ENCODE data around the gene GYPE. TPM values are rescaled to one million over a fixed set of nuclear protein-coding genes. Genes with fewer than 3 reads are reported as not detected.
"Not testable (repeated sequence)": the region's sequence is repeated elsewhere in the genome, so short reads cannot be mapped to it uniquely, and the experiment has no call there.

The GYPE gene
- total RNA-seq: 0.43 TPM

DNA sequence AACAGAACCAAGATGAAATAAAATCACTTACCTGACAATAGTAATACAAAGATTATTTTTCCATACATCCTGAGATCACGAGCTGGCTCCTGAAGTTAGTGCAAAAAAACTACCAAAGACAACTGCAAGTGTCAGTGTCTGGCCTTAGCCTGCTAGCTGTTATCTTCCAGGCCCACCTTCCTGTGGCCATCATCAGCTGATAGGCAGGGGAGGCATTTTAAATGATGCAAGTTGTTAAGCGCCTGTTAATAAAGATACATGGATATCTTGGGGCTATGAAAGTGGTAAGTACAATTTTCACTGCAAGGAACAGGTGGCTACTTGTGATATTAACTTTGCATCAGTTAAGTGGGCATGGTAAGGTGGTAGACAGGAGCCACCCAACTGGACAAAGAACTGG lies at the start of gene GYPE:
Gene GYPE, minus strand, starts transcription at position 120 of the 400 bp plus-strand sequence. Its CDS starts 52 bp downstream, at position 68.
- not testable (repeated sequence) for DNase-seq (ENCODE audit: low spot score)

DNA sequence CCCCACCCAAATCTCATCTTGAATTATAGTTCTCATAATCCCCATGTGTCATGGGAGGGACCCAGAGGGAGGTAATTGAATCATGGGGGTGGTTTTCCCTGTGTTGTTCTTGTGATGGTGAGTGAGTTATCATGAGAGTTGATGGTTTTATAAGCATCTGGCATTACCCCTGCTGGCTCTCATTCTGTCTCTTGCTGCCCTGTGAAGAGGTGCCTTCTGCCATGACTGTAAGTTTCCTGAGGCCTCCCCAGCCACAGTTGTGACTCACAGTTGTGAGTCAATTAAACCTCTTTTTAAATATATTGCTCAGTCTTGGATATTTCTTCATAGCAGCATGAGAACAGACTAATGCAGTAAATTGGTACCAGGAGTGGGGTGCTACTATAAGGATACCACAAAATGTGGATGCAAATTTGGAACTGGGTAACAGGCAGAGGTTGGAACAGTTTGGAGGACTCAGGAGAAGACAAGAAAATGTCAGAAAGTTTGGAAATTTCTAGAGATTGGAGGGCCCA lies 46.2 kb upstream of the GYPE start:
- not testable (repeated sequence) for DNase-seq (ENCODE audit: low spot score)

DNA sequence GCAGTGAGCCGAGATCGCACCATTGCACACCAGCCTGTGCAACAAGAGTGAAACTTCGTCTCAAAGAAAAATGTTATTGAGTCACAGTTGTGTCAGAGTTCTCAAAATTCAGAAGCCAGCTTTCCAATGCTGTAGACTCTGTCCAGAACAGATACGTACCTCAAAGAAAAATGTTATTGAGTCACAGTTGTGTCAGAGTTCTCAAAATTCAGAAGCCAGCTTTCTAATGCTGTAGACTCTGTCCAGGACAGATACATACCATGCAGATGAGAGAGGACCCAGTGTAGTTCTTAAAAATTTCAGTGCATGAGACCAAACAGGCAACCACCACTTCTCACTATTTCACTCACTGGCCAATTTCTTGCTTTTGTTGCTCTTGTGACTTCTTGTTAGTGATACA lies 45.6 kb upstream of the GYPE start:
- not testable (repeated sequence) for DNase-seq (ENCODE audit: low spot score)

DNA sequence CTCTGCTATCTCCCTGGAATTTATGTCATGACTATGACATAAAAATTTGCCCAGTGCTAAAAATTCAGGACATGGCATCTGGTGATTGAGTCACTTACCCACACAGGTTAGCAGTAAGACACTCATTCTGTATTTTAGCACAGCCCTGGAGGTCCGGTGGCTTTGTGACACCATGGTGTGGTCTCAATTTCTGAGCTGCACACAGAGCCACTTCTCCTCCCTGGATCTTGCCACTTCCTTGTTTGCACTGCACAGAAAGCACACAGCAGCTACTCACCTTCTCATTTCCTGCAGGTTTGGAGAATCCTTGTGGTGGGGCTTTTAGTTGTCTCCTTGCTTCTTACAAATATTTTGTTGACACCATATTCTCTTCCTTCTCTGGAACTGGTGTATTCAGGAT lies 44.8 kb upstream of the GYPE start:
- not testable (repeated sequence) for DNase-seq (ENCODE audit: low spot score)

DNA sequence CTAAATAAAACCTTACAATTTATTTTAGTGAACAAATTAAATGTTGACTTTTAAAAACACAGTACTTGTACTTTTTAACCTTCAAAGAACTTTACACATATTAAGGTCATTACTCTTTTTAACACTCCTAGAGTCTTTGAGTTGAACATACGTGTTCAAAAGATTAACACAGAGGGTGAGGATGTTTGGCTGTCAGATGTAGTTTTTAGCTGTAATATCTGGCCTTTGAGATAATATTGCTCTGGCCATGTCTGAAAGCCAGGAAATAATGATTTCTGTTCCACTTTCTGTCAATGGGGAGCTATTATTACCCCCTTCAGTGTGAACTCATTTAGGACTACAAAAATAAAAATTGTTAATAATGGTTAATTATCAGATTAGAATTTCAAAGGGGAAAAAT lies 42.1 kb upstream of the GYPE start:
- DNase-seq (ENCODE audit: low spot score): not testable (repeated sequence)

DNA sequence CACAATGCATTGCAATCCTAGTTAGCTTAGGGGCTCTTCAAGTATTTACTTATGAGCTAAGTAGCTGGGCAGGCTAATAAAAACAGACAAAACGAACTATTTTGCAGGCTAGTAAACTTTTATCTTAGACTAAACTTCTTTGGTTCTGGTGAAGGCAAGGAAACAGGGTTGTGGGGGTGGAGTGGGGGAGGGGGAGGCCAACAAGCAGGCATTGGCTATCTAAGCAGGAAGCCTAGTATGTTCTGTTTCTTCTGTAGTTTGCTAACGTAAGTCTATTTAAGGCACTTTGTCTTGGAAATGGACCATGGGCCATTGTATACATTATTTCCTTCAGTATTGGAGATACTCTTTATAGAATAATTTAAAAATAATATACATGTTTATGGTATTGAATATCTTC lies 35.3 kb upstream of the GYPE start:
- not testable (repeated sequence) for DNase-seq (ENCODE audit: low spot score)

DNA sequence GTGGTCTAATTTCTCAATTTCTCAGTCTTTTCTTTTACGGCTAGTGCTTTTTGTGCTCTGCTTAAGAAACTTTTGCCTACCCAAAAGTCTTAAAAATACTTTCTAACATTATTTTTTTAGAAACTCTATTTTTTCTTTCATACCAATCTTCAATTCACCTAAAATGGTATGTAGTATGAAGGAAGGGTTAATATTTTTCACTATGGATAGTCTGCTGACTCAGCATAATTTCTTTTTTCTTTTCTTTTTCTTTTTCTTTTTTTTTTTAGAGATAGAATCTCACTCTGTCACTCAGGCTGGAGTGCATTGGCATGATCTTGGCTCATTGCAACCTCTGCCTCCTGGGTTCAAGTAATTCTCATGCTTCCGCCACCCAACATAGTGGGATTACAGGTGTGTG lies 34.2 kb upstream of the GYPE start:
- DNase-seq (ENCODE audit: low spot score): no peak

DNA sequence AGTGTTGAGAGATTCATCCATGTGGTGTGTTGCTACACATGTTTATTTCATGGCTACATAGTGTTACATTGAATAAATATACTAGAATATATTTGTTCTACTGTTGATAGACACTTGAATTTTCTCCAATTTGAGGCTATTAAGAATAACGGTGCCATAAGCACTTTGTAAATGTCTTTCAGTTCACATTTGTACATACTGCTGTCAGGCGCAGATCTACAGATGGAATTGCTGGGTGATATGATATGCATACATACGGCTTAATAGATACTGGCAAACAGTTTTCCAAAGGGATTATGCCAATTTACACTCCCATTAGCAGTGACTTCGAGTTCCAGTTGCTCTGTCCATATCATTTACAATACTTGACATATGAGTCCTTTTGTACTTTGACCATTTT lies 33.5 kb upstream of the GYPE start:
- not testable (repeated sequence) for DNase-seq (ENCODE audit: low spot score)

DNA sequence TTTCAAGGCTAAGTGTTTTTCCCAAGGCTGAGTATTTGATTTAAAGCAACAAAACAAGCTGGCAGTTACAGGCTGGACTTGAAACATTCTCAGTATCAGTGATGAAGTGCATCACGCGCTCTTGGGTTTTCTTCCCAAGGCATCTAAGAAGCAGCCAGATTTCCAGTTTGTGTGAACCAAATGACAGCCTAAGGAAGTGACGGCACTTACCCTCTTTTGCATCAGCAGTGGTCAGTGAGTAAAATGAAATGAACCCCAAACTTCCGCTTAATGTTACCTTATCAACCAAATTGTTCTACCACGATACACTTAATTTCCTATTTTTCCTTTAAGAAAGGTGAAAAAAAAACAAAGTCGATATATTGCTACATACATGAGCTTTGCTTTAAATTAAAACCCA lies 15.8 kb upstream of the GYPE start:
- no peak for DNase-seq (ENCODE audit: low spot score)

DNA sequence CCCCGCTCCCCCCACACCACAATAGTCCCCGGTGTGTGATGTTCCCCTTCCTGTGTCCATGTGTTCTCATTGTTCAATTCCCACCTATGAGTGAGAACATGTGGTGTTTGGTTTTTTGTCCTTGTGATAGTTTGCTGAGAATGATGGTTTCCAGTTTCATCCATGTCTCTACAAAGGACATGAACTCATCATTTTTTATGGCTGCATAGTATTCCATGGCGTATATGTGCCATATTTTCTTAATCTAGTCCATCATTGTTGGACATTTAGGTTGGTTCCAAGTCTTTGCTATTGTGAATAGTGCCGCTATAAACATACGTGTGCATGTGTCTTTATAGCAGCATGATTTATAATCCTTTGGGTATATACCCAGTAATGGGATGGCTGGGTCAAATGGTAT lies 11.1 kb upstream of the GYPE start:
- DNase-seq (ENCODE audit: low spot score): not testable (repeated sequence)

DNA sequence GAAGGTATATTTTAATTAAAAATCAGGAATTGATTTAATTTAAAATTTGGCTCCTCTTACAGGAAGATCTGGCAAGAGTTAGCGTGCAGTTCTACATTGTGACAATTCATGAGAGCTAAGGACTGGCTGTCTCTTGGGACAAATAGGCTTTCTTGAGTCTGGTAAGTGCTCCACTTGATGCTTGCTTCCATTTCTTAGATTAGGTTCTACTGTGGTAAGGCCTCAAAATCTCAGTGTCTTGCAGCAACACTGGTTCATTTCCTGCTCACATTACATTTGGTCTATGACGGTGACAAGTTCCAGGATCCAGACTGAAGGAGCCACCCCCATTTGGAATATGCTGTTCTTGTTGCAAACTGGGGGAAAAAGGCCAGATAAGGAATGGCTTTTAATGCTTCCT lies 7.1 kb upstream of the GYPE start:
- DNase-seq (ENCODE audit: low spot score): not testable (repeated sequence)

DNA sequence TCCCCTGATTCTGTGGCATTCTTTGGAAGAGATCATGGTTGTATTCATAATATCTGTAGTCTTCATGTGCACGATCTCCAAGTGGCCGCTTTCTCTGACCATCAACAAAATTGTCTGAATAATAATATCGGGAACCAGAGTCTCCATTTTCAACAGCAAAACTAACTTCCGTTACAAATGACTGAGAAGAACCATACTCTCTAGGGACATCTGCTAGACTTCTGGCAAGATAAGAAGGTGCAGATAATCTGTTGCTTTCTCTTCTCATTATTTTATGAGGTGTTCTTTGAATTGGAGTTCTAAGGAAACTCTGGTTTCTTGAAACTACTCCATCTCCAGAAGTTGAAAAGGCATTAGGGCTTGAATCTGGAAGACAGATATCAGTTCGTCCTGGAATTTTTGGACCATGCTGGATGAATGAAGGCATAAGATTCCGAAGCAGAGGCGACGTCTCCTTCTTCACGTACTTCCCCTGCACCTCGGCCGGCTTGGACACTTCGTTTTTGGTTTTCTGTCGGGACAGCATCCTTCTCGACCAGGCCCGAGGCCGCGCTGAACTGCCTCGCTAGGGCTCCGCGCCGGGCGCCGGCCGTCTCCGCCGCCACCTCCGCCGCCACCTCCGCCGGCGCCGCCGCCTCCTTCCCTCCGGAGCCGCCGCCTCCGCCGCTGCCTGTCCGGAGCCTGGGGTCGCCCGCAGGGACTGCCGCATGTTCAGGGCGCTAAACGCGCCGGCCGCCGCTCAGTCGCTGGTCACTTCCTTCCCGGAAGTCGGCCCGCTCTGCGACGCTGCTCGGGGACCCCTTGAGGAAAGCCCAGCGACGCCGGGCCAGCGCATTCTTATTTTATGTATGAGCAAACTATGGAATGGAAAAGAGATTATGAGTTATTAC lies 6.4 kb upstream of the GYPE start:
- DNase-seq (ENCODE audit: low spot score): not testable (repeated sequence)

DNA sequence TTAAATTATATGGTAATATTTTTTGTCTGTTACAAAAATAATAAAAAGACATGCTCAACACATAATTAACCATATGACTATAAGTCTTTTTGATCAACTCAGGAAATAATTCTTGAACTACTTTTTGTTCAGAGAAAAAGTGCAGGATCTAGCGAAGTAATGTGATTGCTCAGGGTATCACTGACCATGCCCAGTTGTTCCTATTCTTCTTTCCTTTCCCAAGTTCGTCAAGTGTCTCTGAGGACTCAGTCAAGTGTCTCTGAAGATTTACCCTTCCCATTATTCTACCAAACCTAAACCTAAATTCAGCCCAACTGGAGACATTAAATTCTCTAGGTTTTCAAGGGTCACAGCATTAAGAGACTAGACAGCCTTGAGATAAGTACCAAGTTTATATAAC lies 5.5 kb upstream of the GYPE start:
- DNase-seq (ENCODE audit: low spot score): not testable (repeated sequence)

DNA sequence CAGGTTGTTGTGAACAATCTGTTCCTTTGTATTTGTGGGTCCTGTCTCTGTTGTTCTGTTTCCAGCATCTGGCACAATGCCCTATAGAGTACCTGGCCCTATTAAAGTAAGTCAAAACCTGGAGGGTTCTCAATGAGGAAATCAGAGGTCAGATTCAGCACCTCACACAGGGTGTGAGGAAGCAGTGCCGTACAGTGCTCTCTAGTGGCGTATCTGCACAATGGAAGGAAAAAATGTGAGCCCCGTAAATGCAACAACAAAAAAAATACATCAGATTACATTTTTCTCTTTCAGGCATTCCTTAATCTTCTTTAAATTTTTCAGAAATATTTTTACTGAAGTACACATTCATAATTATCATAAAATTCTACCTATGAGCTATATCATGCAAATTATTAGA lies 2.5 kb upstream of the GYPE start:
- not testable (repeated sequence) for DNase-seq (ENCODE audit: low spot score)

DNA sequence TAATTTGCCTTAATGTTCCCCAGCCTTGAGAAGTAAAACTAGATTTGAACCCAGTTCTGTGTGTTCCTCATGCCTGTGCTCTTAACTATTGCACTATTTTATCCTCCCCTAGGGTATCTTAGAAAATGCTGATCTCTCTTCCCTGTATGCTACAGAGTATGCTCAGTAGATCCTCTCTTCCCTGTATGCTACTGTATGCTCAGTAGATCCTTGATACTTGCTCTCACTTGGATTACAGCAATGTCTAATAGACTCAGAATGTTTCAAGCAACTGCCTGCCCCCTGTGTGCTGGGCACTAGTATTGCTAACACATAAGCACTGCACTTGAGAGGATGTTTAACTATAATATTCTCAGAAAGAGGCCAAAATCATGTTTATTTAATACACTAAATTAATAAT lies 928 bp downstream of the GYPE start:
- DNase-seq (ENCODE audit: low spot score): not testable (repeated sequence)

DNA sequence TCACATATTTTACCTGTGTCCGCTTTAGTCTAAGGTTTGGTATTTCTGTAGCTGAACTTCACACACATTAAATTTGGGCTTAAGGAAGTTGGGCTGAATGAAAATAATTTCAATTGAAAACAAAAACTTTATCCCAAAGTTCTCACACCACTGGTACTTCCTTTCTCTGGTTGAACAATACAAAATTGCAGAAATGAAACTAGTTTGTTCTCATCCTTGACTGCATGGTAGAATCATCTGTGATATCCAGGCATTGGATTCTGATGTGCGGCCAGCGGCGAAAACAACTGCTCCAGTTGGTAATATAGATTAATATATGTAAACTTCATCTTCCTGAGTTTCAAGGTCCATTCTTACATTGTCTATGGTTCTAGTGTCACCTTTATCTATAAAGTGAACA lies 15.0 kb downstream of the GYPE start:
- not testable (repeated sequence) for DNase-seq (ENCODE audit: low spot score)

DNA sequence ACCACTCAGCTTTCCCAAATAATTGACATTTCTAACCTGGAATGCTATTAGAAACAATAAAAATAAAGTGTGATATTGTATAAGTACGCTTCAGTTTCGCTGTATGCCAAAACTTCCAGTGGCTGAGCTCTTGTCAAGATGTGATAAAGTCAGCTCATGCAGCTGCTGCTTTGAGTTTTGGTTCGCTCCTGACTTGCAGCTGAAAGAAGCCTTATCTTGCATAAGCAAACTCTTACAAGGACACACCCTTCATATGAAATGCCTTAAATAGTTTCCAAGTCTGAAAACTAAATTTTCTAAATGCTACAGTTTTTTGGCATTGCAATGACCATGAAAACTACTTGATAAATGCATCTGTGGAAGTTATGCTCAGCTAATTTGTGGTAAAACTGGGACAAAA lies 17.2 kb downstream of the GYPE start:
- DNase-seq (ENCODE audit: low spot score): not testable (repeated sequence)

DNA sequence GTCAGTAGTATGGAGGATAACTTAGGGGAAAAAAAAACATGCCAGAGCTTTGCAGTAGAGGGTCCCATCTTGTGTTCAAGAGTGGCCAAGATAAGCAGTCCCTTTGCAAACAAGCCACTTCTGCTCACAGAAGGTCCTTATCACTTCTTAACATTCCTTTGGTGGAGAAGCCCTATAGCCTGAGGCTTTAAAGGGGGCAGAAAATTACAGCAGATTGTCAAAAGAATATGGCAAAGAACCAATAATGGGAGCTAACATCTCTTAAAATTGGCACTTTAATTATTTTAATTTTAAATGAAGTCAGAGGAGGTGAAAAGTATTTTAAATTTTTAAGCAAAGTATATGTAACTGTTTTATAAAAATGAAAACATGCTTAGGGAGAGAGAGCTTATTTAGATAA lies 20.4 kb downstream of the GYPE start:
- DNase-seq (ENCODE audit: low spot score): not testable (repeated sequence)

DNA sequence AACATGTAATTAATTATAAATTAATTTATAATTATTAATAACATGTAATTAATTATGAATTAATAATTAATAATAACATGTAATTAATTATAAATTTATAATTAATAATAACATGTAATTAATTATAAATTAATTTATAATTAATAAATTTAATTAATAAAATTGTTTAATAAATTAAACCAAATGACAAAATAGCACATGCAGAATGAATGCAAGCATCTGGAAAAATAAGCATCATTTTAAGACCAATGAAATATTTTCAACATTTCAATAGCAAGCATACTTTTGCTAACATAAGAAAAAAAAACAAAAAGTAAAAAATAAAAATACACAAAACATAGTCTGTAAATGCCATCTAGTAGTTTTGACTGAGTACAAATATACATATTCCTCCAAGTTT lies 21.8 kb downstream of the GYPE start:
- DNase-seq (ENCODE audit: low spot score): no peak

DNA sequence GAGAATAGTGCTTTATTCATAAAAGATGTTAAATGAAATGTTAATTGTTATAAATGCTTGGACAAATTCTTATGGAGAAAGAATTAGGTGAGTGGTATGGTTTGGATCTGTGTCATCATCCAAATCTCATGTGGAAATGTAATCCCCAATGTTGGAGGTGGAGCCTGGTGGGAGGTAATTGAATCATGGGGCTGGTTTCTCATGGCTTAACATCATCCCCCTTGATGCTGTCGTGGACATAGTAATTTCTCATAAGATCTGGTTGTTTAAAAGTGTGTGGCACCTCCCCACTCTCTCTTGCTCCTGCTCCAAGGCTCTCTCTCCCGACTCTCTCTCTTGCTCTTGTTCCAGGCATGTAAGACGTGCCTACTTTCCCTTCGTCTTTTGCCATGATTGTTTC lies 22.5 kb downstream of the GYPE start:
- no peak for DNase-seq (ENCODE audit: low spot score)

DNA sequence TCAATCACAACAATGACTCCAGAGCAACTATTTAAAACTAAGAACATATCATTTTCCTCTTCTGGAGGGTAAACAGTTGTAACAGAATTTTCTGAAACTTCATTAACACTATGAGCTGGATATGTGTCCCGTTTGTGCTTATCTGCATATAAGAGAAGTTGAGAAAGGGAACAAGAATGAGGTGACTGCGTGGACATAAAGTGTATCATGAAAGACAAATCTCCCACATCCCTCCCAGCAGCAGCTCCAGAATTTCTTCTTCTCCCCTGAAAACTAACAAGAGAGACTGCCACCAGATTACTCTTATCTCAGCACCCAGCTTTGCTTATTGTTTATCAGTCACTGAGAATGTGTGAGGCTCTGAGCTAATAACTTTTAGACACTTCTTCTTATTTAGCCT lies 25.8 kb downstream of the GYPE start:
- not testable (repeated sequence) for DNase-seq (ENCODE audit: low spot score)

DNA sequence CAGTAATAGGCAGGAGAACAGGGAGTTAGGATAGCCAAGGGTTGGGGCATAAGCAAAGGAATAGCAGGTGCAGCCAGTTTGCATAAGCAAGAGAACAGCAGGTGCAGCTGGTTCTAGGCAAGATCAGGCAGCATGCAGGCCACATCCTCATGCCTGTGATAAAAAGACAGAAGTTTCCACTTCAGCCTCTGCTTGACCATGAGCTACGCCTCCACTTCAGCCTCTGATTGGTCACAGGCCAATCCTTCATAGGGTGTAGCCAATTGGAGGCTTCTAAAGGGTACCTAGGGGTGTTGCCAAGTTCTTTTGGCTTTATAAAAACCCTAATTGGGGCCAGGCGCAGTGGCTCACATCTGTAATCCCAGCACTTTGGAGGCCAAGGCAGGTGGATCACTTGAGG lies 30.0 kb downstream of the GYPE start:
- DNase-seq (ENCODE audit: low spot score): not testable (repeated sequence)

DNA sequence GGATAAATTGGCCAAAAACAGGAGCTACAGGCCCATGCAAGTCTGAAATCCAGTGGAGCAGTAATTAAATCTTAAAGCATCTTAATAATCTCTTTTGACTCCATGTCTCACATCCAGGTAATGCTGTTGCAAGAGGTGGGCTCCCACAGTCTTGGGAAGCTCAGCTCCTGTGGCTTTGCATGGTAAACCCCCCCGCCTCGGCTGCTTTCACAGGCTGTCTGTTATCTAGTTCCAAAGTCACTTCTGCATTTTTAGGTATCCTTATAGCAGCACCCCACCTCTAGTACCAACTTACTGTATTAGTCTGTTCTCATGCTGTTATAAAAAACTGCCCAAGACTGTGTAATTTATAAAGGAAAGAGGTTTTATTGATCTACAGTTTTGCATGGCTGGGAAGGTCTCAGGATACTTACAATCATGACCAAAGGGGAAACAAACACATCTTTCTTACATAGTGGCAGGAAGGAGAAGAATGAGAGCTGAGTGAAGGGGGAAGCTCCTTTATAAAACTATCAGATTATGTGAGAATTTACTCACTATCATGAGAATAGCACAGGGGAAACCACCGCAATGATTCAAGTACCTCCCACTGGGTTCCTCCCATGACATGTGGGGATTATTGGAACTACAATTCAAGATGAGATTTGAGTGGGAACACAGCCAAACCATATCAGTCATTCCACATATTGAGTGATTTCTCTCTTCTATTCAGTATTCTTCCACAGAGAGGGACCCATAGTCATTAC lies 34.7 kb downstream of the GYPE start:
- not testable (repeated sequence) for DNase-seq (ENCODE audit: low spot score)

All from mucosa of gallbladder (tissue), 1 donor.